ENCODE measurements around the gene KLK1. TPM values are rescaled to one million over a fixed set of nuclear protein-coding genes. Genes with fewer than 3 reads are reported as not detected.

Gene KLK1
- polyA plus RNA-seq, 1 donor from 2014 or later = not detected

- TF ChIP-seq RAD21 (conservative IDR thresholded peaks at IDR 0.05) = no peak
Measured at GRCh38 chr19:50861496-50862286, 38.1 kb upstream of the KLK1 start (continued).

GRCh38 chr19:50861010-50861409 is 37.4 kb upstream of the KLK1 start:
- Histone ChIP-seq H3K27me3 (ENCODE audit: insufficient read depth, low read depth, low read length) (no peaks in the 10 kb centered on the region), H3K9me2 (ENCODE audit: insufficient read depth, low read length) (no peaks in the 10 kb centered on the region), H3K27ac (ENCODE audit: low read length) (no peak overlapping the region), H3K9ac (ENCODE audit: low read length) (no peak overlapping the region), H3F3A (ENCODE audit: insufficient read depth, low read length, poor library complexity, severe bottlenecking) (no peaks in the 10 kb centered on the region), H3K4me3 (ENCODE audit: low read length) (no peak overlapping the region), H4K20me1 (ENCODE audit: insufficient read depth) (no peaks in the 10 kb centered on the region), H3K79me2 (replicated peaks; ENCODE audit: insufficient read depth, low read length) (no peaks in the 10 kb centered on the region), H3K4me2 (ENCODE audit: low read length) (no peak overlapping the region), H3K36me3 (ENCODE audit: insufficient read depth, low read length) (no peaks in the 10 kb centered on the region), H3K9me3 (ENCODE audit: low read length) (no peaks in the 10 kb centered on the region), H2AFZ (ENCODE audit: low read depth, low read length) (no peak overlapping the region)
- no peak for TF ChIP-seq REST (IDR thresholded peaks at IDR 0.05; ENCODE audit: borderline replicate concordance)
- TF ChIP-seq TAF1 (IDR thresholded peaks at IDR 0.05; ENCODE audit: low read depth) = no peak
- no peak for TF ChIP-seq EP300 (conservative IDR thresholded peaks at IDR 0.05; ENCODE audit: poor library complexity, severe bottlenecking)
- TF ChIP-seq EZH2 (IDR thresholded peaks at IDR 0.05; ENCODE audit: borderline replicate concordance, insufficient read depth, low read length, poor library complexity, severe bottlenecking) = no peak
- TF ChIP-seq POLR2AphosphoS5 (IDR thresholded peaks at IDR 0.05) = no peak
- no peak for TF ChIP-seq SMC3 (conservative IDR thresholded peaks at IDR 0.05; ENCODE audit: poor library complexity)
- no peak for TF ChIP-seq CTCF (IDR thresholded peaks at IDR 0.05; ENCODE audit: poor library complexity, severe bottlenecking)
- no peak for TF ChIP-seq RAD21 (conservative IDR thresholded peaks at IDR 0.05)
- no peak for TF ChIP-seq MXI1 (conservative IDR thresholded peaks at IDR 0.05; ENCODE audit: poor library complexity, severe bottlenecking)

- Histone ChIP-seq H4K20me1 (ENCODE audit: insufficient read depth) (no peaks in the 10 kb centered on the region), H2AFZ (ENCODE audit: low read depth, low read length) (no peak overlapping the region), H3K4me3 (ENCODE audit: low read length) (no peak overlapping the region), H3K9me3 (ENCODE audit: low read length) (no peaks in the 10 kb centered on the region), H3K9me2 (ENCODE audit: insufficient read depth, low read length) (no peaks in the 10 kb centered on the region), H3F3A (ENCODE audit: insufficient read depth, low read length, poor library complexity, severe bottlenecking) (no peaks in the 10 kb centered on the region), H3K4me2 (ENCODE audit: low read length) (no peak overlapping the region), H3K36me3 (ENCODE audit: insufficient read depth, low read length) (no peaks in the 10 kb centered on the region), H3K9ac (ENCODE audit: low read length) (no peak overlapping the region), H3K27me3 (ENCODE audit: insufficient read depth, low read depth, low read length) (no peaks in the 10 kb centered on the region), H3K79me2 (replicated peaks; ENCODE audit: insufficient read depth, low read length) (no peaks in the 10 kb centered on the region), H3K27ac (ENCODE audit: low read length) (no peak overlapping the region)
- TF ChIP-seq MXI1 (conservative IDR thresholded peaks at IDR 0.05; ENCODE audit: poor library complexity, severe bottlenecking) (no peak), POLR2AphosphoS5 (IDR thresholded peaks at IDR 0.05) (no peak), RAD21 (conservative IDR thresholded peaks at IDR 0.05) (no peak), EZH2 (IDR thresholded peaks at IDR 0.05; ENCODE audit: borderline replicate concordance, insufficient read depth, low read length, poor library complexity, severe bottlenecking) (no peak), SMC3 (conservative IDR thresholded peaks at IDR 0.05; ENCODE audit: poor library complexity) (no peak), CTCF (IDR thresholded peaks at IDR 0.05; ENCODE audit: poor library complexity, severe bottlenecking) (no peak), EP300 (conservative IDR thresholded peaks at IDR 0.05; ENCODE audit: poor library complexity, severe bottlenecking) (no peak), TAF1 (IDR thresholded peaks at IDR 0.05; ENCODE audit: low read depth) (no peak), REST (IDR thresholded peaks at IDR 0.05; ENCODE audit: borderline replicate concordance) (no peak)
Measured at GRCh38 chr19:50859849-50860248, 36.3 kb upstream of the KLK1 start.

Measured in neural cell (in vitro differentiated cells).